Measurements from ENCODE around the gene BRD4.

GRCh38 chr19:15290166-15290565 is 42.2 kb downstream of the BRD4 start:
- TF ChIP-seq ZNF275 (CRISPR knock-in tag; IDR thresholded peaks at IDR 0.05; ENCODE audit: borderline replicate concordance) (no peak), JUNB (CRISPR knock-in tag; IDR thresholded peaks at IDR 0.05; ENCODE audit: borderline replicate concordance) (no peak), U2AF1 (optimal IDR thresholded peaks at IDR 0.05; ENCODE audit: low read depth, low read length) (no peak), MZF1 (CRISPR knock-in tag; IDR thresholded peaks at IDR 0.05; ENCODE audit: borderline replicate concordance) (no peak), ZNF800 (CRISPR knock-in tag; IDR thresholded peaks at IDR 0.05) (no peak), ZSCAN29 (CRISPR knock-in tag; conservative IDR thresholded peaks at IDR 0.05) (no peak), GABPA (IDR thresholded peaks at IDR 0.05; ENCODE audit: low read depth, low read length) (no peak), GABPA (CRISPR knock-in tag; IDR thresholded peaks at IDR 0.05; ENCODE audit: low read depth) (no peak), MTF2 (CRISPR knock-in tag; IDR thresholded peaks at IDR 0.05; ENCODE audit: borderline replicate concordance) (no peak)
